BLaER1 treated with 17β-estradiol and CSF1 and Interleukin-3, amounts not matched to agents 10 nM and 100 nM (cell line): ENCODE measurements around the gene ZBTB43.
"Not testable (repeated sequence)": the region's sequence is repeated elsewhere in the genome, so short reads cannot be mapped to it uniquely, and the experiment has no call there.

Experiments
- H3K27ac ChIP-seq, 11 experiments: shearing (Covaris generic); formaldehyde crosslinking; 2 replicates each; pipeline ENCODE4 v1.8.1; 2022
- H3K27me3 ChIP-seq, 11 experiments: shearing (Covaris generic); formaldehyde crosslinking; 2 replicates each; pipeline ENCODE4 v1.8.1; 2022
- H3K36me3 ChIP-seq, 11 experiments: shearing (Covaris generic); formaldehyde crosslinking; 2 replicates each; pipeline ENCODE4 v1.8.1; 2022
- H3K4me1 ChIP-seq, 10 experiments: shearing (Covaris generic); formaldehyde crosslinking; 2 replicates each; pipeline ENCODE4 v1.8.1; 2022
- H3K4me2 ChIP-seq, 11 experiments: shearing (Covaris generic); formaldehyde crosslinking; 2 replicates each; pipeline ENCODE4 v1.8.1; 2022
- H3K4me3 ChIP-seq, 10 experiments: shearing (Covaris generic); formaldehyde crosslinking; 2 replicates each; pipeline ENCODE4 v1.8.1; 2022
- H3K9ac ChIP-seq, 11 experiments: shearing (Covaris generic); formaldehyde crosslinking; 2 replicates each; pipeline ENCODE4 v1.8.1; 2022
- H3K9me3 ChIP-seq, 11 experiments: shearing (Covaris generic); formaldehyde crosslinking; replicated peaks in 1 of 11; 2 replicates each; pipeline ENCODE4 v1.8.1; 2022
- H4K20me1 ChIP-seq, 11 experiments: shearing (Covaris generic); formaldehyde crosslinking; 2 replicates each; pipeline ENCODE4 v1.8.1; 2022
- Cebpa-rat ChIP-seq, 11 experiments: shearing (Covaris generic); IDR thresholded peaks; 2 replicates each; pipeline ENCODE4 v1.8.1; 2022

ZBTB43 gene

GRCh38 chr9:126799034-126799433 lies 5.8 kb upstream of the ZBTB43 start:
- no peaks in the 10 kb centered on the region for H3K36me3 ChIP-seq
- peaks cover 0 to 23% (median 14%) of the 10 kb centered on the region in 10 experiments; a peak in 13 of 20 replicates for H3K4me1 ChIP-seq
- no peak overlapping the region for H3K9ac ChIP-seq
- H3K9me3 ChIP-seq = peaks cover 11 to 20% (median 15%) of the 10 kb centered on the region in 11 experiments
- H3K27me3 ChIP-seq = no peaks in the 10 kb centered on the region
- H3K4me2 ChIP-seq = no peak overlapping the region
- no peak overlapping the region for H3K27ac ChIP-seq
- H3K4me3 ChIP-seq = no peak overlapping the region
- no peaks in the 10 kb centered on the region for H4K20me1 ChIP-seq
- TF ChIP-seq Cebpa-rat (IDR thresholded peaks at IDR 0.05) = no peak

- Histone ChIP-seq H3K4me3 (no peak overlapping the region), H3K9ac (no peak overlapping the region), H3K4me1 (peaks cover 16 to 50% (median 39%) of the 10 kb centered on the region in 10 experiments), H3K9me3 (peaks cover 0 to 6% (median 0%) of the 10 kb centered on the region in 11 experiments; a peak in 3 of 22 replicates), H3K27me3 (no peaks in the 10 kb centered on the region), H3K4me2 (peak overlapping the region in 8 of 11 experiments; percentile 8 to 95 (median 47); a peak in 14 of 22 replicates), H4K20me1 (peaks cover 17 to 25% (median 24%) of the 10 kb centered on the region in 11 experiments; a peak in 20 of 22 replicates), H3K36me3 (peaks cover 0 to 4% (median 0%) of the 10 kb centered on the region in 11 experiments; a peak in 2 of 22 replicates), H3K27ac (no peak overlapping the region)
- TF ChIP-seq Cebpa-rat (IDR thresholded peaks at IDR 0.05) = no peak
Measured at GRCh38 chr9:126802318-126803059, 2.4 kb upstream of the ZBTB43 start.

GRCh38 chr9:126804198-126804695 lies 593 bp upstream of the ZBTB43 start:
- Histone ChIP-seq H3K27ac (peak overlapping the region; percentile 83 to 96 (median 86); a peak in 19 of 22 replicates), H3K4me3 (peak overlapping the region; percentile 76 to 97 (median 93)), H3K9me3 (peaks cover 0 to 6% (median 0%) of the 10 kb centered on the region in 11 experiments; a peak in 3 of 22 replicates)

GRCh38 chr9:126805554-126806262 lies 868 bp downstream of the ZBTB43 start:
- H4K20me1 ChIP-seq = peaks cover 28 to 55% (median 49%) of the 10 kb centered on the region in 11 experiments; a peak in 20 of 22 replicates
- H3K4me2 ChIP-seq = peak overlapping the region; percentile 87 to 99 (median 93)
- H3K4me3 ChIP-seq = peak overlapping the region; percentile 76 to 97 (median 93)
- peaks cover 17 to 36% (median 21%) of the 10 kb centered on the region in 11 experiments for H3K36me3 ChIP-seq
- H3K27ac ChIP-seq = peak overlapping the region; percentile 83 to 96 (median 86)
- H3K9ac ChIP-seq = peak overlapping the region; percentile 87 to 98 (median 90)
- H3K27me3 ChIP-seq = no peaks in the 10 kb centered on the region
- TF ChIP-seq Cebpa-rat (IDR thresholded peaks at IDR 0.05) = no peak
- H3K4me1 ChIP-seq = peaks cover 31 to 56% (median 42%) of the 10 kb centered on the region in 10 experiments
- peaks cover 0 to 6% (median 0%) of the 10 kb centered on the region in 11 experiments; a peak in 3 of 22 replicates for H3K9me3 ChIP-seq

More at GRCh38 chr9:126804198-126804695, 593 bp upstream of the ZBTB43 start:
- no peak for TF ChIP-seq Cebpa-rat (IDR thresholded peaks at IDR 0.05)
- H3K9ac ChIP-seq = peak overlapping the region in 9 of 11 experiments; percentile 87 to 98 (median 90); a peak in 11 of 22 replicates
- peaks cover 3 to 21% (median 7%) of the 10 kb centered on the region in 11 experiments; a peak in 19 of 22 replicates for H3K36me3 ChIP-seq
- H3K27me3 ChIP-seq = no peaks in the 10 kb centered on the region
- H3K4me1 ChIP-seq = peaks cover 31 to 56% (median 42%) of the 10 kb centered on the region in 10 experiments
- peaks cover 27 to 41% (median 34%) of the 10 kb centered on the region in 11 experiments; a peak in 20 of 22 replicates for H4K20me1 ChIP-seq
- peak overlapping the region; percentile 68 to 95 (median 92) for H3K4me2 ChIP-seq

GRCh38 chr9:126806336-126806735 lies 1.5 kb downstream of the ZBTB43 start:
- H3K4me2 ChIP-seq = peak overlapping the region; percentile 87 to 99 (median 93)
- peaks cover 0 to 6% (median 0%) of the 10 kb centered on the region in 11 experiments; a peak in 3 of 22 replicates for H3K9me3 ChIP-seq
- H3K9ac ChIP-seq = peak overlapping the region; percentile 87 to 98 (median 90); a peak in 21 of 22 replicates
- peaks cover 31 to 56% (median 42%) of the 10 kb centered on the region in 10 experiments for H3K4me1 ChIP-seq
- no peaks in the 10 kb centered on the region for H3K27me3 ChIP-seq
- peak in 3 of 11 experiments; percentile 24 to 67 (median 30); a peak in 3 of 22 replicates for TF ChIP-seq Cebpa-rat (IDR thresholded peaks at IDR 0.05)
- H3K36me3 ChIP-seq = peaks cover 24 to 42% (median 28%) of the 10 kb centered on the region in 11 experiments
- H4K20me1 ChIP-seq = peaks cover 28 to 57% (median 54%) of the 10 kb centered on the region in 11 experiments; a peak in 20 of 22 replicates
- H3K27ac ChIP-seq = peak overlapping the region in 10 of 11 experiments; percentile 83 to 96 (median 86); a peak in 20 of 22 replicates
- H3K4me3 ChIP-seq = peak overlapping the region; percentile 76 to 97 (median 93)

- Histone ChIP-seq H3K27ac (no peak overlapping the region), H3K36me3 (peaks cover 51 to 69% (median 55%) of the 10 kb centered on the region in 11 experiments), H3K4me2 (peak overlapping the region in 2 of 11 experiments; percentile 18 to 99; a peak in 2 of 22 replicates), H3K27me3 (no peaks in the 10 kb centered on the region), H3K9ac (no peak overlapping the region), H4K20me1 (peaks cover 28 to 81% (median 64%) of the 10 kb centered on the region in 11 experiments; a peak in 20 of 22 replicates), H3K4me3 (no peak overlapping the region), H3K9me3 (peaks cover 0 to 19% (median 11%) of the 10 kb centered on the region in 11 experiments; a peak in 12 of 22 replicates), H3K4me1 (peaks cover 25 to 40% (median 31%) of the 10 kb centered on the region in 10 experiments)
- no peak for TF ChIP-seq Cebpa-rat (IDR thresholded peaks at IDR 0.05)
Measured at GRCh38 chr9:126809068-126809467, 4.2 kb downstream of the ZBTB43 start.

GRCh38 chr9:126810221-126810620 lies 5.4 kb downstream of the ZBTB43 start:
- H3K4me2 ChIP-seq, H3K9ac ChIP-seq, H3K27ac ChIP-seq, H3K4me3 ChIP-seq, H3K27me3 ChIP-seq: not testable (repeated sequence)
- H3K4me1 ChIP-seq = peaks cover 20 to 36% (median 25%) of the 10 kb centered on the region in 10 experiments
- H3K36me3 ChIP-seq = peaks cover 58 to 79% (median 63%) of the 10 kb centered on the region in 11 experiments
- peaks cover 8 to 22% (median 19%) of the 10 kb centered on the region in 11 experiments for H3K9me3 ChIP-seq
- peaks cover 26 to 81% (median 63%) of the 10 kb centered on the region in 11 experiments; a peak in 20 of 22 replicates for H4K20me1 ChIP-seq

GRCh38 chr9:126813072-126813471 lies 8.2 kb downstream of the ZBTB43 start:
- Histone ChIP-seq H3K4me3 (no peak overlapping the region), H4K20me1 (peaks cover 0 to 75% (median 39%) of the 10 kb centered on the region in 11 experiments; a peak in 13 of 22 replicates), H3K4me2 (no peak overlapping the region), H3K27me3 (no peaks in the 10 kb centered on the region), H3K4me1 (peaks cover 0 to 13% (median under 1%) of the 10 kb centered on the region in 10 experiments; a peak in 7 of 20 replicates), H3K27ac (no peak overlapping the region), H3K9me3 (peaks cover 22 to 41% (median 36%) of the 10 kb centered on the region in 11 experiments), H3K36me3 (peaks cover 82 to 98% (median 90%) of the 10 kb centered on the region in 11 experiments), H3K9ac (no peak overlapping the region)
- TF ChIP-seq Cebpa-rat (IDR thresholded peaks at IDR 0.05) = no peak
